GM12874 (cell line): Measurements from ENCODE around the gene DGKB.

Experiments used
- CTCF ChIP-seq: IDR thresholded peaks from 2 replicates; pipeline ENCODE4 v1.5.1; 2011; ENCODE audit warnings: low read depth, mild to moderate bottlenecking, control low read depth, low read length, moderate library complexity; ENCODE audit not compliant: insufficient read depth

DGKB gene

GRCh38 chr7:14199336-14199735 lies 703.2 kb downstream of the DGKB start:
- no peak for TF ChIP-seq CTCF

GRCh38 chr7:14197280-14197679 lies 705.3 kb downstream of the DGKB start:
- TF ChIP-seq CTCF = no peak

GRCh38 chr7:14196555-14196954 lies 706.0 kb downstream of the DGKB start:
- TF ChIP-seq CTCF = no peak

GRCh38 chr7:14195871-14196270 lies 706.7 kb downstream of the DGKB start:
- TF ChIP-seq CTCF = no peak

- no peak for TF ChIP-seq CTCF
Measured at GRCh38 chr7:14195079-14195478, 707.5 kb downstream of the DGKB start.

- TF ChIP-seq CTCF = no peak
Measured at GRCh38 chr7:14191686-14192098, 710.9 kb downstream of the DGKB start.

- no peak for TF ChIP-seq CTCF
Measured at GRCh38 chr7:14184292-14184864, 718.2 kb downstream of the DGKB start.
